Calu3 (cell line): ENCODE data around the gene DMAC2. TPM values are rescaled to one million over a fixed set of nuclear protein-coding genes. Genes with fewer than 3 reads are reported as not detected.

ENCODE experiments used
- BruUV-seq: library from RNA; stranded (reverse); fragments of 400-500 nt; replicated peaks from 2 replicates; lab custom pipeline; 2021; lab: Mats Ljungman, UMichigan
- CTCF ChIA-PET: fragments of 300-600 bp; sonication (Branson Sonifier 250); formaldehyde crosslinking; loops from one replicate; lab custom pipeline; 2022; ENCODE audit warnings: antibody characterized with exemption; lab: Charles Lee
- DNase-seq: peaks from one replicate; pipeline ENCODE4 v3.0.0; 2022
- H3K27ac Mint-ChIP-seq: one replicate; pipeline ENCODE4 v1.8.0; 2022; ENCODE audit warnings: mixed read lengths; ENCODE audit not compliant: unreplicated experiment
- H3K27me3 Mint-ChIP-seq: one replicate; pipeline ENCODE4 v1.8.0; 2022; ENCODE audit warnings: mixed read lengths; ENCODE audit not compliant: unreplicated experiment
- H3K36me3 Mint-ChIP-seq: one replicate; pipeline ENCODE4 v1.8.0; 2022; ENCODE audit warnings: mild to moderate bottlenecking, moderate library complexity, mixed read lengths; ENCODE audit not compliant: insufficient read depth, unreplicated experiment
- H3K4me1 Mint-ChIP-seq: one replicate; pipeline ENCODE4 v1.8.0; 2022; ENCODE audit warnings: mild to moderate bottlenecking, low read depth, mixed read lengths; ENCODE audit not compliant: unreplicated experiment
- H3K4me3 Mint-ChIP-seq: one replicate; pipeline ENCODE4 v1.8.0; 2022; ENCODE audit warnings: mild to moderate bottlenecking, low read depth, moderate library complexity, mixed read lengths; ENCODE audit not compliant: unreplicated experiment
- H3K9me3 Mint-ChIP-seq: one replicate; pipeline ENCODE4 v1.8.0; 2022; ENCODE audit warnings: low read depth, mixed read lengths; ENCODE audit not compliant: unreplicated experiment
- CTCF ChIP-seq: fragments of 200-600 bp; IDR thresholded peaks from one replicate; pipeline ENCODE4 v1.8.0; 2022; ENCODE audit warnings: antibody characterized with exemption; ENCODE audit not compliant: unreplicated experiment
- intact Hi-C: fragments of 100-400 bp; cut with micrococcal nuclease; formaldehyde crosslinking; loops from one replicate; pipeline ENCODE4 v1.10.0; 2022; ENCODE audit not compliant: unreplicated experiment
- total RNA-seq: library from RNA; stranded (reverse); gene quantifications from 2 replicates; pipeline ENCODE4 v1.2.3, GENCODE V29; 2022

DMAC2 gene
- total RNA-seq, 1 experiment from 2014 or later = 50.5 TPM

GRCh38 chr19:41462497-41462896 is 22.8 kb upstream of the DMAC2 start:
- H3K36me3 Mint-ChIP-seq = peaks cover 8% of the 10 kb centered on the region
- peaks cover 49% of the 10 kb centered on the region for H3K27me3 Mint-ChIP-seq
- peak; percentile 51 for DNase-seq
- CTCF ChIA-PET = no interaction called here
- H3K4me1 Mint-ChIP-seq = peaks cover 31% of the 10 kb centered on the region
- no peak for TF ChIP-seq CTCF
- H3K27ac Mint-ChIP-seq = no peak overlapping the region
- intact Hi-C loops = loop anchor here (5.0 kb wide), 1 partner anchor 110 kb away; no protein-coding TSS in a partner anchor
- H3K9me3 Mint-ChIP-seq = no peaks in the 10 kb centered on the region
- peak overlapping the region; percentile 61 for H3K4me3 Mint-ChIP-seq
- no TSS peak for BruUV-seq

- DNase-seq = no peak
- Mint-ChIP-seq H3K4me1 (peaks cover 29% of the 10 kb centered on the region), H3K4me3 (no peak overlapping the region), H3K9me3 (no peaks in the 10 kb centered on the region), H3K27ac (no peak overlapping the region), H3K36me3 (no peaks in the 10 kb centered on the region), H3K27me3 (peaks cover 31% of the 10 kb centered on the region)
- no TSS peak for BruUV-seq
- CTCF ChIA-PET = interaction anchor here (0.6 to 1.9 kb wide), 8 partner anchors 8 to 585 kb away, joined by 3 to 11 read pairs (median 5); partner anchors contain the start of genes DMAC2 and ERICH4
- no peak for TF ChIP-seq CTCF
- intact Hi-C loops = no loop called here
Measured at GRCh38 chr19:41457241-41457640, 17.5 kb upstream of the DMAC2 start.

- intact Hi-C loops = no loop called here
- Mint-ChIP-seq H3K27me3 (peaks cover 31% of the 10 kb centered on the region), H3K9me3 (no peaks in the 10 kb centered on the region), H3K4me3 (no peak overlapping the region), H3K4me1 (peaks cover 24% of the 10 kb centered on the region), H3K27ac (no peak overlapping the region), H3K36me3 (no peaks in the 10 kb centered on the region)
- BruUV-seq = no TSS peak
- CTCF ChIA-PET = interaction anchor here (0.6 to 1.9 kb wide), 8 partner anchors 9 to 908 kb away, joined by 3 to 11 read pairs (median 4); partner anchors contain the start of gene DMAC2
- TF ChIP-seq CTCF = no peak
- DNase-seq = no peak
Measured at GRCh38 chr19:41456342-41456918, 16.7 kb upstream of the DMAC2 start.

- Mint-ChIP-seq H3K4me1 (peaks cover 24% of the 10 kb centered on the region), H3K27me3 (peaks cover 31% of the 10 kb centered on the region), H3K4me3 (no peak overlapping the region), H3K27ac (no peak overlapping the region), H3K36me3 (no peaks in the 10 kb centered on the region), H3K9me3 (no peaks in the 10 kb centered on the region)
- CTCF ChIA-PET = interaction anchor here (0.7 to 1.9 kb wide), 6 partner anchors 8 to 908 kb away, joined by 3 to 11 read pairs (median 4); partner anchors contain the start of gene DMAC2
- no peak for TF ChIP-seq CTCF
- no TSS peak for BruUV-seq
- no peak for DNase-seq
- intact Hi-C loops = no loop called here
Measured at GRCh38 chr19:41455936-41456335, 16.2 kb upstream of the DMAC2 start.
